ENCODE results near the gene ZP1.
A peak's percentile ranks its signal among the peaks of the same experiment; 100 is the strongest.

Gene ZP1

GRCh38 chr11:60918251-60918938 is 51.1 kb downstream of the ZP1 start:
- no peak for TF ChIP-seq TAF1 (IDR thresholded peaks at IDR 0.05; ENCODE audit: borderline replicate concordance, low read depth, low read length)
- no peak for TF ChIP-seq POLR2AphosphoS5 (IDR thresholded peaks at IDR 0.05; ENCODE audit: low read depth, low read length)
- TF ChIP-seq POLR2A (IDR thresholded peaks at IDR 0.05; ENCODE audit: low read depth, low read length): no peak
- no peak for DNase-seq (ENCODE audit: insufficient read length)
- no peak for FAIRE-seq

- DNase-seq (ENCODE audit: insufficient read length) (no peak), FAIRE-seq (no peak)
- no peak for TF ChIP-seq TAF1 (IDR thresholded peaks at IDR 0.05; ENCODE audit: borderline replicate concordance, low read depth, low read length)
- no peak for TF ChIP-seq POLR2AphosphoS5 (IDR thresholded peaks at IDR 0.05; ENCODE audit: low read depth, low read length)
- TF ChIP-seq POLR2A (IDR thresholded peaks at IDR 0.05; ENCODE audit: low read depth, low read length): no peak
Observed at GRCh38 chr11:60918939-60919265, 51.6 kb downstream of the ZP1 start.

GRCh38 chr11:60919320-60919719 is 52.0 kb downstream of the ZP1 start:
- TF ChIP-seq POLR2A (IDR thresholded peaks at IDR 0.05; ENCODE audit: low read depth, low read length) (no peak), POLR2AphosphoS5 (IDR thresholded peaks at IDR 0.05; ENCODE audit: low read depth, low read length) (no peak), TAF1 (IDR thresholded peaks at IDR 0.05; ENCODE audit: borderline replicate concordance, low read depth, low read length) (no peak)
- DNase-seq (ENCODE audit: insufficient read length) (no peak), FAIRE-seq (no peak)

GRCh38 chr11:60919956-60920355 is 52.6 kb downstream of the ZP1 start:
- TF ChIP-seq POLR2AphosphoS5 (IDR thresholded peaks at IDR 0.05; ENCODE audit: low read depth, low read length) (no peak), TAF1 (IDR thresholded peaks at IDR 0.05; ENCODE audit: borderline replicate concordance, low read depth, low read length) (no peak), POLR2A (IDR thresholded peaks at IDR 0.05; ENCODE audit: low read depth, low read length) (no peak)
- DNase-seq (ENCODE audit: insufficient read length) (no peak), FAIRE-seq (no peak)

- DNase-seq (ENCODE audit: insufficient read length) (no peak), FAIRE-seq (no peak)
- TF ChIP-seq POLR2AphosphoS5 (IDR thresholded peaks at IDR 0.05; ENCODE audit: low read depth, low read length): no peak
- TF ChIP-seq TAF1 (IDR thresholded peaks at IDR 0.05; ENCODE audit: borderline replicate concordance, low read depth, low read length): no peak
- TF ChIP-seq POLR2A (IDR thresholded peaks at IDR 0.05; ENCODE audit: low read depth, low read length): no peak
Observed at GRCh38 chr11:60921259-60921658, 53.9 kb downstream of the ZP1 start.

GRCh38 chr11:60921777-60922335 is 54.5 kb downstream of the ZP1 start:
- DNase-seq (ENCODE audit: insufficient read length) (no peak), FAIRE-seq (no peak)
- TF ChIP-seq TAF1 (IDR thresholded peaks at IDR 0.05; ENCODE audit: borderline replicate concordance, low read depth, low read length) (no peak), POLR2A (IDR thresholded peaks at IDR 0.05; ENCODE audit: low read depth, low read length) (no peak), POLR2AphosphoS5 (IDR thresholded peaks at IDR 0.05; ENCODE audit: low read depth, low read length) (no peak)

- FAIRE-seq (no peak), DNase-seq (ENCODE audit: insufficient read length) (no peak)
- TF ChIP-seq TAF1 (IDR thresholded peaks at IDR 0.05; ENCODE audit: borderline replicate concordance, low read depth, low read length): no peak
- TF ChIP-seq POLR2AphosphoS5 (IDR thresholded peaks at IDR 0.05; ENCODE audit: low read depth, low read length): no peak
- TF ChIP-seq POLR2A (IDR thresholded peaks at IDR 0.05; ENCODE audit: low read depth, low read length): no peak
Observed at GRCh38 chr11:60922906-60923305, 55.6 kb downstream of the ZP1 start.

GRCh38 chr11:60923326-60923725 is 56.0 kb downstream of the ZP1 start:
- TF ChIP-seq POLR2AphosphoS5 (IDR thresholded peaks at IDR 0.05; ENCODE audit: low read depth, low read length): peak; percentile 33; the same call in 1 of the 2 replicates
- no peak for TF ChIP-seq TAF1 (IDR thresholded peaks at IDR 0.05; ENCODE audit: borderline replicate concordance, low read depth, low read length)
- no peak for DNase-seq (ENCODE audit: insufficient read length)
- FAIRE-seq: peak; percentile 64

GRCh38 chr11:60923800-60924109 is 56.4 kb downstream of the ZP1 start:
- FAIRE-seq (no peak), DNase-seq (ENCODE audit: insufficient read length) (no peak)
- TF ChIP-seq TAF1 (IDR thresholded peaks at IDR 0.05; ENCODE audit: borderline replicate concordance, low read depth, low read length) (no peak), POLR2A (IDR thresholded peaks at IDR 0.05; ENCODE audit: low read depth, low read length) (no peak), POLR2AphosphoS5 (IDR thresholded peaks at IDR 0.05; ENCODE audit: low read depth, low read length) (no peak)

GRCh38 chr11:60924110-60924905 is 57.0 kb downstream of the ZP1 start, which contains the start of gene TMEM132A:
TSS of gene TMEM132A (plus strand) at chr11:60924460. CDS start at chr11:60924634, 174 bp downstream.
- TF ChIP-seq POLR2A (IDR thresholded peaks at IDR 0.05; ENCODE audit: low read depth, low read length): no peak
- TF ChIP-seq TAF1 (IDR thresholded peaks at IDR 0.05; ENCODE audit: borderline replicate concordance, low read depth, low read length): no peak
- no peak for TF ChIP-seq POLR2AphosphoS5 (IDR thresholded peaks at IDR 0.05; ENCODE audit: low read depth, low read length)
- FAIRE-seq (peak; percentile 91), DNase-seq (ENCODE audit: insufficient read length) (peak; percentile 72)
